K562 (cell line): ENCODE results near the gene RPAP2.

Experiments used
- CHD4 ChIP-seq: fragments of 200-600 bp; sonication (generic); IDR thresholded peaks from 3 replicates; pipeline ENCODE4 v1.6.1; 2012; ENCODE audit warnings: low read depth, mild to moderate bottlenecking, mixed read lengths, low read length, inconsistent platforms; ENCODE audit not compliant: insufficient read depth, insufficient replicate concordance, poor library complexity, severe bottlenecking
- CTCF ChIP-seq, 3 experiments: IDR thresholded peaks in 2 of 3; conservative IDR thresholded peaks in 1 of 3; 2 replicates each; pipeline ENCODE4 v1.5.1; 2011 to 2012; ENCODE audit warnings: low read length in 3 of 3, mild to moderate bottlenecking in 3 of 3, control low read depth in 2 of 3, improper control_type of control experiment in 1 of 3, inconsistent platforms in 1 of 3, low read depth in 1 of 3, mixed read lengths in 1 of 3, moderate library complexity in 1 of 3; ENCODE audit not compliant: insufficient read depth in 2 of 3
- ESRRA ChIP-seq: fragments of 450-650 bp; IDR thresholded peaks from 2 replicates; pipeline ENCODE4 v1.6.1; 2014; ENCODE audit warnings: low read depth, mild to moderate bottlenecking, moderate library complexity, borderline replicate concordance
- GATA2 ChIP-seq: sonication (generic); formaldehyde crosslinking; IDR thresholded peaks from 2 replicates; pipeline ENCODE4 v1.4.0; 2020; ENCODE audit warnings: mild to moderate bottlenecking, missing genetic modification reagents
- KDM4B ChIP-seq, 2 experiments: fragments of 450-650 bp in 1 of 2; sonication (generic) in 1 of 2; IDR thresholded peaks; 2 replicates each; pipeline ENCODE4 v1.6.1; 2016 to 2017; ENCODE audit warnings: borderline replicate concordance in 2 of 2, antibody characterized with exemption in 1 of 2, low read depth in 1 of 2, mild to moderate bottlenecking in 1 of 2
- POLR2A ChIP-seq: fragments of 450-650 bp; conservative IDR thresholded peaks from 2 replicates; pipeline ENCODE4 v1.6.1; 2016
- RERE ChIP-seq: sonication (generic); formaldehyde crosslinking; IDR thresholded peaks from 2 replicates; pipeline ENCODE4 v1.8.0; 2023; ENCODE audit warnings: missing genetic modification reagents, mild to moderate bottlenecking, borderline replicate concordance
- ZZZ3 ChIP-seq: fragments of 450-650 bp; IDR thresholded peaks from 2 replicates; pipeline ENCODE4 v1.6.1; 2016; ENCODE audit warnings: antibody characterized with exemption, mild to moderate bottlenecking, moderate library complexity

- TF ChIP-seq ZZZ3 = no peak
- TF ChIP-seq RERE (CRISPR knock-in tag) = no peak
- TF ChIP-seq KDM4B (IDR thresholded peaks at IDR 0.05; ENCODE audit: borderline replicate concordance in 2 of 2, low read depth in 1 of 2) = no peak
- no peak for TF ChIP-seq CTCF (IDR thresholded peaks at IDR 0.05 in 2 of 3, conservative IDR thresholded peaks at IDR 0.05 in 1 of 3; ENCODE audit: insufficient read depth in 2 of 3, low read depth in 1 of 3, low read length in 3 of 3)
- TF ChIP-seq POLR2A = no peak
- TF ChIP-seq CHD4 = no peak
- TF ChIP-seq GATA2 = no peak
- no peak for TF ChIP-seq ESRRA
Observed at GRCh38 chr1:92430030-92430429, 131.2 kb downstream of the RPAP2 start.
